NCI-H345 (cell line): ENCODE measurements around the gene PLCB1.
A peak's percentile ranks its signal among the peaks of the same experiment; 100 is the strongest.

ENCODE experiments used
- DNase-seq: peaks from one replicate; lab custom pipeline; 2025; lab: John Stamatoyannopoulos, UW

Gene PLCB1

DNA sequence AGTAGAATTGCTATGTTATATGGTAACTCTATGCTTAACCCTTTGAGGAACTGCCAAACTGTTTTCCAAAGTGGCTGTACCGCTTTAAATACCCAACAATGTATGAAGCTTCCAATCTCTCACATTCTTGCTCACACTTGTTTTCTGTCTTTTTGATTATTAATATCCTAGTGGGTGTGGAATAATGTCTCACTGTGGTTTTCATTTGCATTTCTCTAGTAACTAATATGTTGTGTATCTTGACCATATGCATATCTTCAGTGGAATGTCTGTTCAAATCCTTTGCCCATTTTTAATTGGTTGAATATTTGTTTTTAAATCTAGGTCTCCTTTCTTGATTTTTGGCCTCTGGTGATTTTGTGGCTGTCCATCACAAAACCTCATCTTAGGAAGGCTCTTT lies 759.0 kb downstream of the PLCB1 start:
- no peak for DNase-seq

DNA sequence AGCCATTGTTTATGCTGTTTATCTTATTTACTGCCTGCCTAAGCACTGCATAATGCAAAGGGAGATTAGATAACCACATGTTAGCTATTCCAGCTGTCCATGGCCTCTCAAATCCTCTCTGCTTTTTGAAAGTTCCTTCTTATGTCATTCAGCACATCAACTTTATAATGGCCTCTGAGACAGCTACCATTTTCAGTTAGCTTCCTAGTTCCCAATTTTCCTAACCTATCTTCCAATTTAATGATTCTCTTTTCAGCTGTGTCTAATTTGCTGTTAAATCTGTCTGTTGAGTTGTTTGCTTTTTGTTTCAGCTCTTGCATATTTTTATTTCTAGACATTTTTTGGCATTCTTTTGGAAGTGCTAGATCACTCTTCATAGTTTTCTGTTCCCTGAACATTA lies 763.4 kb downstream of the PLCB1 start:
- no peak for DNase-seq

DNA sequence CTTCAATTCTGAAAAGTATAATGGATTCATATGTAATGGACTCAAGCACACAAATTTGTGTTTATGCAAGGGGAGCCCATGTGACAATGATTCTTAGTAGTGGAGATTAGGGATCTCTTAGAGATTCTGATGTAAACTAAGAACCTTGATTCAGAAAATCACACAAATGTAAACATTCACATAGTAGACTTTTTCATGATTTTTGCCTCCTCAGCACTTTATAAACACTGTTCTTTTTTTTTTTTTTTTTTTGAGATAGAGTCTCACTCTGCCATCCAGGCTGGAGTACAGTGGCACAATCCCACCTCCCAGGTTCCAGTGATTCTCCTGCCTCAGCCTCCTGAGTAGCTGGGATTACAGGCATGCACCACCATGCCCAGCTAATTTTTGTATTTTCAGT lies 766.8 kb downstream of the PLCB1 start:
- no peak for DNase-seq

DNA sequence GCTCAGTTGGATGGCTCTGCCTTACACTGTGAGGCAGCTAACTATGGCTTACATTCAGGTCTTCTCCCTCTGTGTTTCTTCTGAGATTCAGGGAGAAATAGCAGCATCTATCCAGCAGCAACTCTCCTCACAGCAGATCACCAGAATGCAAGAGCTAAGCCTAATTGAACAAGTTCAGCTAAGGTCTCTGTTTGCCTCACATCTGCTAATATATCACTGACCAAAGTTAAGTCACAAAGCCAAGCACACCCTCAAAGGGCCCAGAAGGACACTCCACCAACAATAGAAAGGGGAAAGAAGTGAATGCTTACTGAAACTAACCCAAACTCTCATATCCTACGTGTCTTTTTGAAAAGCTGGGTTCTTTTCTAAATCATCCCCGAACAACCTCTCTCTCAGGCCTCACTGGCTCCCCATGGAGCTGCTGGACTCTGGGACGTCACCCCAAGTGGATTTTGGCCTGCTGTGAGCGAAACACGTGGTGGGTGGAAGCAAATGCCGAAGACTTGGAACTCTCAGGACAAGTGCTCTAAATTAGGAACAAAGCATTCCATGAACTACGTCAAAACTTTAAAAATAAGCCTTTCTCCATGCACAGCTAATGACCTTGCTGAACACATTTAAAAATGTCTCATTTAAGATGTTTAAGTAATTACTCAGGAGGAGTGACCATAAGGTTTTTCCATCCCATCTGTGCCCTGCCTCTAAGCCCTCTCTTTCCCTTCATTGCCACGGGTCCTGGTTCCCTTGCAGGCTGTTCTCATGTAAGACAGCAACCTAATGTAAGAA lies 769.4 kb downstream of the PLCB1 start:
- DNase-seq: no peak

- peak; percentile 63 for DNase-seq
Observed at GRCh38 chr20:8903655-8904605, 771.9 kb downstream of the PLCB1 start.

DNA sequence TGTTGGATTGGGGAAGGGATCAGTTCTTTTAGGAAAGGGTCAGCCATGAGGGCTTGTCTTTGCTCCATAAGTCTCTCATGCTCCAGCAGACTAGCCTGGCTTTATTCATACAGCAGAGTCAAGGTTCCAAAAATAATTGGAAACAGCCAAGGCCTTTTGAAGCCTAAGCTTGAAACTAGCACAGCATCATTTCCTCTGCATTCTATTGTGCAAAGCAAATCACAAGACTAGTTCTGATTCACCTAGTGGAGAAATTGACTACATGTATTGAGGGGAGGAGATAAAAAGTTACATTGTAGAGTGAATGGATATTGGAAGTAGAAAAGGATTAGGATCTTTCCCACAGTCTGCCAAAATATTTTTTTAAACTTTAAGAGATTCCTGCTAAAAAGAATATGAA lies 777.5 kb downstream of the PLCB1 start:
- no peak for DNase-seq

DNA sequence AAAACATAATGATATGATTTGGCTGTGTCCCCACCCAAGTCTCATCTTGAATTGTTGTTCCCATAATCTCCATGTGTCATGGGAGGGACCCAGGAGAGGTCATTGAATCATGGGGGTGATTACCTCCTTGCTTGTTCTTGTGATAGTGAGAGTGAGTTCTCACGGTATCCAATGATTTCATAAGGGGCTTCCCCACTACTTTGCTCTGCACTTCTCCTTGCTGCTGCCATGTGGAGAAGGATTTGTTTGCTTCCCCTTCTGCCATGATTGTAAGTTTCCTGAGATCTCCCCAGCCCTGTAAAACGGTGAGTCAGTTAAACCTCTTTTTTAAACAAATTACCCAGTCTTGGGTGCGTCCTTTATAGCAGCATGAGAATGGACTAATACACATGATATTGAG lies 780.0 kb downstream of the PLCB1 start:
- DNase-seq: no peak

GRCh38 chr20:8912731-8913130 lies 780.7 kb downstream of the PLCB1 start:
- DNase-seq: no peak

DNA sequence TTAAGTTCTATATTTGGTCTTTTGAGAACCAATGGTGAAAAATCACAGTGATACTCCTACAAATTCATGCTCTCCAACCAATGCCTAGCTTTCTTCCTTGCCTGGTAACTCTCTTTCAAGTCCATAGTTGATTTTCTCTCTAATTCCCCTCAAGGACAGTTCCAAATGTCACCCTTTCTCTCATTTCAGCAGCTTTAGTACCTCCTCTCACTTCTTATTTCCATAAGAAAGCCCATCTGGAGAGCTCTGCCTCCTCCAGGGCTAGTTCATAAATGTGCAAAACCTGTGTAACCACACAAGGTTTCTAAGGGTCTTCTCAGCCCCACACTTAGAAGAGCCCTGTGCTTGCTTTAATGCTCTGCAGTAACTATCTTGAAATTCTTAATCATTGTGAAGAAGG lies 781.4 kb downstream of the PLCB1 start:
- DNase-seq: no peak

DNA sequence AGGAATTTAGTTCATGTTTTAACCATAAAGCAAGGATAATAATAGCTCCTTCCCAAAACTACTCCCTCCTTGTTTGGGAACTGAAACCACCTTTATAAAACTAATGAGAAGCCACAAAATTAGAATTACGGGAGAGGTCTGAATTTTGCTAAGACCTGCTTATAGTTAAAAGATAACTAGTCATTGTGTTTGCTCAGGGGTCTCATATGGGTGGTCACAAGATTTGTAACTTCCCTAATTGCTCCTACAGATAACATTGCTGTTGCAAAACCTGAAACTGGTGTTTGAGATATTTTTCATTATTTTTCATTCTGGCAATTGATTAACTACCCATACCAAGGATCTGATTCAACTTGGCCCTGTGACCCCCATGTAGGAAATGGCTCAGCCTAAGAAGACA lies 782.4 kb downstream of the PLCB1 start:
- DNase-seq: no peak

GRCh38 chr20:8917084-8917483 lies 785.0 kb downstream of the PLCB1 start:
- no peak for DNase-seq

- no peak for DNase-seq
Observed at GRCh38 chr20:8918145-8918544, 786.1 kb downstream of the PLCB1 start.

- no peak for DNase-seq
Observed at GRCh38 chr20:8924539-8924938, 792.5 kb downstream of the PLCB1 start.

DNA sequence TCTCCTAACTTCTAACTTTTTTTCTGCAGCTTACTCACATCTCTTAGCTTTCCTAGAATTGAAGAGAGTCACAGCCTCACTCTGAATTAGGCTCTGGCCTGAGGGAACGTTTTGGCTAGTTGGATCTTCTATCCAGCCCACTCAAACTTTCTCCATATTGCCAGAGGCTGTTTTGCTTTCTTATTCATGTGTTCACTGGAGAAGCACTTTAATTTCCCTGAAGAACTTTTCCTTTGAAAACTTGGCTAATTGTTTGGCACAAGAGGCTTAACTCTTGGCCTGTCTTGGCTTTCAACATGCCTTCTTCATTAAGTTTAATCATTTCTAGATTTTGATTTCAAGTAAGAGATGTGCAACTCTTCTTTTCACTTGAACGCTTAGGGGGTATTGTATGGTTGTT lies 798.7 kb downstream of the PLCB1 start:
- DNase-seq: no peak

DNA sequence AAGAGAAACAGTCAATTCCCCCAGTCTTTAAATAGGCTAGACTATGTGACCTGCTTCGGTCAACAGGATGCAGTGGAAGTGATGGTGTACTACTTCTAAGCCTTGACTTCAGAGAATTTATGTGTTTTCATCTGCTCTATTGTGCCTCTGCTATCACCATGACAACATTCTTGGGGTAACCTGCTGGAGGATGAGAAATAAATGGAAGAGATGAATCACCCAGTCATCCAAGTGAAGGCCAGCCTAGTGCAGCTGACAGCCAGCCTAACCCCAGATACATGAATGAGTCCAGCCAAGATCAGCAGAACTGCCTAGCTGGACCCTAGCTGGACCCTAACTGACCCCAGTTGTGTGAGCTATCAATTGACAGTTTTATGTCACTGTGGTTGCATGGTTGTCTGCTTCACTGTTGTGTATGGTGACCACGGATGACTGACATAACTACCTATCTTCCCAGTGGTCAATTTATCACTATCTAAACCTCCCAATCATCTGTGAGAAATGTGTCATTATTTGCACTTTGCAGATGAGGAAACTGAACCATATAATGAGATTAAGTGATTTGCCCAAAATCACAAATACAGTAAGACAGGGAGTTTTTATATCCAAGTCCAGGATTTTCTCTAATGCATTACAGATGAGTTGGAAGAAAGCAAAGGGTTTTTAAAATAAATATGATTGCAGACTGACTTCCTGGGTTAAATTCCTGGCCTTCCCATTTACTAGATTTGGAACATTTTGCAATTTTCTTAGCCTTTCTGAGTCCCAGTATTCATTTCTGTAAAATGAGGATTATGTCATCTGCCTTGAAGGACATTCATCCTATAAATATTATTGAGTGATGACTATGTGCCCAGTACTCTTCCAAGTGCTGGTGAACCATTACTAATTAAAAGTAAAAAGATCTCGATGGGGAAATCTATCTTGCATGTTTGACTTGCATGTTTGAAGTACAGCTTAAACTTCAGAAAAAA lies 800.4 kb downstream of the PLCB1 start:
- no peak for DNase-seq

GRCh38 chr20:8933381-8933807 lies 801.3 kb downstream of the PLCB1 start:
- DNase-seq: no peak

DNA sequence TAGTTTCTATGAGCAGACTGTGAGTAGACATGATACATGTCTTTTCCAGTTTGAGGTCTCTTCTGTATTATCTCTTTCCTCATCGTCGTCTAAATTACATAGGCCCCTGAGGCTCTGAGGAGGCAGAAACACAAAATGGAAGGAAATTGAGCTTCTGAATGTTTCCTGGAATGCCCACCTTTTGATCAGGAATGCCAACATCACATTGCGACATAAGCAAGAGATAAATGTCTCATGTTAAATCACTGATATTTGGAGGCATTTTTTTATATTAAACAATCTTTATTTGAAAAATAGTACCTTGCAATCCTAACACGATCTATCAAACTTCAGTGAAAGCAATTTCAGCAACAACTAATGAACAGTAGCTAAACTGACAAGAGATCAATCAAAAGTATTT lies 802.3 kb downstream of the PLCB1 start:
- no peak for DNase-seq
